SU-DHL-6 (cell line): ENCODE data around the gene NCAPG2.

Source experiments
- H2AFZ ChIP-seq: fragments of 200-600 bp; sonication (generic); 2 replicates; pipeline ENCODE4 v1.6.1; 2014; ENCODE audit warnings: low read depth, mild to moderate bottlenecking, moderate library complexity, mixed read lengths, antibody characterized with exemption, low read length; ENCODE audit not compliant: severe bottlenecking
- H3F3A ChIP-seq: fragments of 200-600 bp; shearing (Covaris generic); 2 replicates; pipeline ENCODE4 v1.6.0; 2016; ENCODE audit warnings: antibody characterized with exemption, mild to moderate bottlenecking; ENCODE audit not compliant: insufficient read depth
- H3K27ac ChIP-seq: fragments of 200-600 bp; sonication (generic); 2 replicates; pipeline ENCODE4 v1.5.1; 2016; ENCODE audit warnings: low read depth, mild to moderate bottlenecking, low read length, moderate library complexity, mixed read lengths
- H3K27me3 ChIP-seq: fragments of 200-600 bp; sonication (generic), shearing (Covaris generic); 2 replicates; pipeline ENCODE4 v1.6.0; 2014; ENCODE audit warnings: mild to moderate bottlenecking, low read length
- H3K36me3 ChIP-seq: fragments of 200-600 bp; sonication (generic); 2 replicates; pipeline ENCODE4 v1.6.1; 2014; ENCODE audit warnings: mild to moderate bottlenecking, low read length, mixed read lengths
- H3K4me2 ChIP-seq: fragments of 300-600, 200-600 bp; shearing (Covaris generic), sonication (generic); 2 replicates; pipeline ENCODE4 v1.6.0; 2014; ENCODE audit warnings: low read length, low read depth, mild to moderate bottlenecking; ENCODE audit not compliant: poor library complexity, severe bottlenecking
- H3K4me3 ChIP-seq: fragments of 200-600 bp; sonication (generic); 2 replicates; pipeline ENCODE4 v1.5.1; 2014; ENCODE audit warnings: antibody characterized with exemption, low read length, mild to moderate bottlenecking, mixed read lengths; ENCODE audit not compliant: insufficient read depth, poor library complexity, severe bottlenecking
- H3K79me2 ChIP-seq: fragments of 200-600 bp; sonication (generic); 2 replicates; pipeline ENCODE4 v1.6.1; 2014; ENCODE audit warnings: mild to moderate bottlenecking, low read length, moderate library complexity; ENCODE audit not compliant: insufficient read depth
- H3K9ac ChIP-seq: fragments of 200-600 bp; sonication (generic); 2 replicates; pipeline ENCODE4 v1.7.0; 2014; ENCODE audit warnings: mild to moderate bottlenecking, low read length
- H3K9me2 ChIP-seq: fragments of 200-600 bp; sonication (generic); replicated peaks from 2 replicates; pipeline ENCODE4 v1.6.1; 2014; ENCODE audit warnings: low read length; ENCODE audit not compliant: insufficient read depth
- H3K9me3 ChIP-seq: fragments of 200-600 bp; sonication (generic); 2 replicates; pipeline ENCODE4 v1.6.1; 2014; ENCODE audit warnings: low read length, mixed read lengths; ENCODE audit not compliant: insufficient read depth
- H4K20me1 ChIP-seq: fragments of 200-600 bp; sonication (generic); 2 replicates; pipeline ENCODE4 v1.6.1; 2014; ENCODE audit warnings: low read depth, mild to moderate bottlenecking, antibody characterized with exemption, low read length, moderate library complexity, mixed read lengths
- CTCF ChIP-seq: fragments of 200-600 bp; sonication (generic); IDR thresholded peaks from one replicate; pipeline ENCODE4 v1.5.1; 2017; ENCODE audit warnings: antibody characterized with exemption, mild to moderate bottlenecking, low read length, moderate library complexity; ENCODE audit not compliant: insufficient read depth, poor library complexity, severe bottlenecking
- EZH2phosphoT487 ChIP-seq: fragments of 200-600 bp; sonication (generic), shearing (Covaris generic); conservative IDR thresholded peaks from 2 replicates; pipeline ENCODE4 v1.6.1; 2018; ENCODE audit warnings: mild to moderate bottlenecking, antibody characterized with exemption, low read length, moderate library complexity, mixed read lengths

NCAPG2 gene

GRCh38 chr7:158613481-158613880 is 91.1 kb downstream of the NCAPG2 start:
- H3K36me3 ChIP-seq, result no peaks in the 10 kb centered on the region
- no peak overlapping the region for H3K4me2 ChIP-seq
- no peak overlapping the region for H3K9ac ChIP-seq
- no peaks in the 10 kb centered on the region for H4K20me1 ChIP-seq
- 0 out of 2 replicates have a peak, but pooled peaks cover 3% of the 10 kb centered on the region for H3K79me2 ChIP-seq
- H3K9me3 ChIP-seq, result no peaks in the 10 kb centered on the region
- H3K27ac ChIP-seq, result no peak overlapping the region
- no peaks in the 10 kb centered on the region for H3K27me3 ChIP-seq
- no peak for TF ChIP-seq CTCF
- TF ChIP-seq EZH2phosphoT487, result no peak
- no peak overlapping the region for H3K4me3 ChIP-seq
- H2AFZ ChIP-seq, result no peak overlapping the region
- no peaks in the 10 kb centered on the region for H3F3A ChIP-seq
- no peaks in the 10 kb centered on the region for H3K9me2 ChIP-seq

- Histone ChIP-seq H3K9me3 (no peaks in the 10 kb centered on the region), H3K36me3 (no peaks in the 10 kb centered on the region), H3K27ac (no peak overlapping the region), H3K4me3 (no peak overlapping the region), H3K79me2 (0 out of 2 replicates have a peak, but pooled peaks cover 3% of the 10 kb centered on the region), H3F3A (no peaks in the 10 kb centered on the region), H3K9me2 (no peaks in the 10 kb centered on the region), H3K9ac (no peak overlapping the region), H3K4me2 (no peak overlapping the region), H2AFZ (no peak overlapping the region), H4K20me1 (no peaks in the 10 kb centered on the region), H3K27me3 (no peaks in the 10 kb centered on the region)
- TF ChIP-seq EZH2phosphoT487, result no peak
- no peak for TF ChIP-seq CTCF
Observed at GRCh38 chr7:158612546-158612945, 92.1 kb downstream of the NCAPG2 start.

- TF ChIP-seq CTCF (no peak), EZH2phosphoT487 (no peak)
- H4K20me1 ChIP-seq, result no peaks in the 10 kb centered on the region
- no peaks in the 10 kb centered on the region for H3K9me2 ChIP-seq
- H3K27ac ChIP-seq, result no peak overlapping the region
- H3K4me3 ChIP-seq, result no peak overlapping the region
- H3K4me2 ChIP-seq, result no peak overlapping the region
- H3K27me3 ChIP-seq, result no peaks in the 10 kb centered on the region
- H3K9ac ChIP-seq, result no peak overlapping the region
- no peaks in the 10 kb centered on the region for H3F3A ChIP-seq
- H3K79me2 ChIP-seq, result 0 out of 2 replicates have a peak, but pooled peaks cover 2% of the 10 kb centered on the region
- H2AFZ ChIP-seq, result no peak overlapping the region
- no peaks in the 10 kb centered on the region for H3K9me3 ChIP-seq
- no peaks in the 10 kb centered on the region for H3K36me3 ChIP-seq
Observed at GRCh38 chr7:158611541-158611940, 93.1 kb downstream of the NCAPG2 start.
